HepG2 (cell line): ENCODE results near the gene C2orf76. TPM values are rescaled to one million over a fixed set of nuclear protein-coding genes. Genes with fewer than 3 reads are reported as not detected.

Source experiments
- ARNT ChIP-seq: fragments of 450-650 bp; IDR thresholded peaks from 2 replicates; pipeline ENCODE4 v1.6.1; 2017
- ATF1 ChIP-seq: IDR thresholded peaks from 2 replicates; pipeline ENCODE4 v1.6.1; 2016; ENCODE audit warnings: mild to moderate bottlenecking, control low read depth
- FOXC1 ChIP-seq: sonication (generic); formaldehyde crosslinking; IDR thresholded peaks from 2 replicates; pipeline ENCODE4 v1.8.0; 2022; ENCODE audit warnings: mild to moderate bottlenecking, missing genetic modification reagents, borderline replicate concordance
- GATAD2A ChIP-seq: IDR thresholded peaks from 2 replicates; pipeline ENCODE4 v1.6.1; 2016
- GZF1 ChIP-seq: sonication (generic); formaldehyde crosslinking; IDR thresholded peaks from 2 replicates; pipeline ENCODE4 v1.5.1; 2020; ENCODE audit warnings: mild to moderate bottlenecking, missing genetic modification reagents
- HNRNPL ChIP-seq: fragments of 200-400 bp; formaldehyde crosslinking; IDR thresholded peaks from 2 replicates; pipeline ENCODE4 v1.6.1; 2017; ENCODE audit warnings: mild to moderate bottlenecking, low read depth, low read length
- HNRNPLL ChIP-seq: fragments of 200-400 bp; formaldehyde crosslinking; IDR thresholded peaks from 2 replicates; pipeline ENCODE4 v1.6.1; 2017; ENCODE audit warnings: mild to moderate bottlenecking, low read depth, low read length; ENCODE audit not compliant: poor library complexity, severe bottlenecking
- MAFG ChIP-seq: sonication (generic); formaldehyde crosslinking; IDR thresholded peaks from 2 replicates; pipeline ENCODE4 v1.5.1; 2020; ENCODE audit warnings: mild to moderate bottlenecking, missing genetic modification reagents
- NR2F2 ChIP-seq: IDR thresholded peaks from 2 replicates; pipeline ENCODE4 v1.6.1; 2012; ENCODE audit warnings: low read depth, inconsistent platforms, borderline replicate concordance
- POLR2AphosphoS5 ChIP-seq: IDR thresholded peaks from 2 replicates; pipeline ENCODE4 v1.6.1; 2012; ENCODE audit warnings: low read depth, low read length
- SOX13 ChIP-seq, 3 experiments: fragments of 450-650 bp in 1 of 3; sonication (generic) in 1 of 3; formaldehyde crosslinking in 1 of 3; IDR thresholded peaks in 2 of 3; conservative IDR thresholded peaks in 1 of 3; 2 replicates each; pipeline versions ENCODE4 v1.5.0 to v1.6.1; 2016 to 2020; ENCODE audit warnings: antibody characterized with exemption in 1 of 3, mild to moderate bottlenecking in 1 of 3, missing compliant biosample characterization in 1 of 3, missing genetic modification reagents in 1 of 3, moderate library complexity in 1 of 3
- ZNF432 ChIP-seq: sonication (generic); formaldehyde crosslinking; IDR thresholded peaks from 2 replicates; pipeline ENCODE4 v1.5.0; 2020; ENCODE audit warnings: missing genetic modification reagents, mild to moderate bottlenecking, borderline replicate concordance
- polyA plus RNA-seq, 8 experiments: library from polyadenylated mRNA; depleted of rRNA in 3 of 8; stranded (reverse) in 7 of 8; unstranded in 1 of 8; fragments of >200 nt; fragmentation: Illumina TruSeq in 4 of 8; extraction: Trizol in 4 of 8; gene quantifications; 2 replicates each; pipeline versions ENCODE4 v1.2.1 to v1.2.3, GENCODE V29; 2011 to 2016; ENCODE audit warnings: low read depth in 4 of 8, missing spikeins in 1 of 8, mixed read lengths in 1 of 8; ENCODE audit not compliant: insufficient read depth in 1 of 8
- total RNA-seq, 5 experiments: library from RNA; depleted of rRNA; stranded (reverse); fragments of >200 nt; fragmentation: Illumina TruSeq; extraction: Trizol; gene quantifications; 2 replicates each; pipeline ENCODE4 v1.2.3, GENCODE V29; 2016; ENCODE audit warnings: low read depth in 1 of 5
- TF ChIP-seq, protein P1 (sequence below): sonication (generic); formaldehyde crosslinking; IDR thresholded peaks from 2 replicates; pipeline ENCODE4 v1.4.0; 2020; ENCODE audit warnings: missing genetic modification reagents, mild to moderate bottlenecking, borderline replicate concordance
- TF ChIP-seq, protein P2 (sequence below): sonication (generic); formaldehyde crosslinking; IDR thresholded peaks from 2 replicates; pipeline ENCODE4 v1.4.0; 2020; ENCODE audit warnings: missing genetic modification reagents, borderline replicate concordance
- TF ChIP-seq, protein P3 (sequence below): sonication (generic); formaldehyde crosslinking; IDR thresholded peaks from 2 replicates; pipeline ENCODE4 v1.4.0; 2020; ENCODE audit warnings: missing genetic modification reagents
- TF ChIP-seq, protein P4 (sequence below): IDR thresholded peaks from 2 replicates; pipeline ENCODE4 v1.6.1; 2016; ENCODE audit warnings: mild to moderate bottlenecking
- TF ChIP-seq, protein P5 (sequence below): IDR thresholded peaks from 2 replicates; pipeline ENCODE4 v1.6.1; 2016; ENCODE audit warnings: missing biosample characterization, missing genetic modification reagents, low read depth

The C2orf76 gene
- total and polyA plus RNA-seq, 2 of the 13 experiments (the other 11 are each of a cell fraction or from before 2014, with no cell fraction given): 7.7 to 8.5 TPM

DNA sequence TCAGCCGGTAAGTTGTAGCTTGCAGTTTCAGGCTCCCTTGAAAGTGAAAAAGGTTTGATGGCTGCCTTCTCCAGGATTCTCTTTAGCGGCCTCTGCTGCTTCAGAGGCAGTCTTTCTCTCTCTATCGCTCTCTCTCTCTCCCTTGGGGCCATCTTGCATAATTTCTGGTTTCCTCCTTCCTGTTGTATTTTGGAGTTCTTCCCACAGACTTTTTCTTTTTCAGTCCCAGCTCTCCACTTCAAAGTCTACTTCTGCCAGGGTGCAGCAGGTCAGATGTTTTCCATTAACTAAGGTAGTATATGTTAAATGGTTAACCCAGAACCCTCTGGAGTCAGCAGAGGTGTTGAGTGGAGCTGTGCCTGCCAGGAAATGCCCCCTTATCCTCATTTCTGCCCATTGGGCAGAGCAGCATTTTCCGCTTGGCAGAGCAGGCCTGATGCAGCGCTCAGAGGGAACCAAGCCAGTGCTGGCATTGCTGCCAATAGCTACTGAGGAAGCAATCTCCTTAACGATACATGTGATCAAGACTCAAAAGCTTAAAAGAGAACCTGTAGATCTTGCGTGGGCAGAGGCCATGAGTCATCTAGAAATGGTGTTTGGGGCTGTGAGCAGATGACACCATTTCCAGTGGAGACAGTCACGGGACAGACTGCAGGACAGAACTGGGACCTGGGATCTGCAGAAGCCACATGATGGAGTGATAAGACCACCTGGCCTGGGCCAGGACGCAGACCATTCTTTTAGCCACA, 20.9 kb upstream of the C2orf76 start (continued):
- TF ChIP-seq, protein P1, sequence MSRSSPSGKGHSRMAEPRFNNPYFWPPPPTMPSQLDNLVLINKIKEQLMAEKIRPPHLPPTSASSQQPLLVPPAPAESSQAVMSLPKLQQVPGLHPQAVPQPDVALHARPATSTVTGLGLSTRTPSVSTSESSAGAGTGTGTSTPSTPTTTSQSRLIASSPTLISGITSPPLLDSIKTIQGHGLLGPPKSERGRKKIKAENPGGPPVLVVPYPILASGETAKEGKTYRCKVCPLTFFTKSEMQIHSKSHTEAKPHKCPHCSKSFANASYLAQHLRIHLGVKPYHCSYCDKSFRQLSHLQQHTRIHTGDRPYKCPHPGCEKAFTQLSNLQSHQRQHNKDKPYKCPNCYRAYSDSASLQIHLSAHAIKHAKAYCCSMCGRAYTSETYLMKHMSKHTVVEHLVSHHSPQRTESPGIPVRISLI (CRISPR knock-in tag): no peak
- TF ChIP-seq, protein P2, sequence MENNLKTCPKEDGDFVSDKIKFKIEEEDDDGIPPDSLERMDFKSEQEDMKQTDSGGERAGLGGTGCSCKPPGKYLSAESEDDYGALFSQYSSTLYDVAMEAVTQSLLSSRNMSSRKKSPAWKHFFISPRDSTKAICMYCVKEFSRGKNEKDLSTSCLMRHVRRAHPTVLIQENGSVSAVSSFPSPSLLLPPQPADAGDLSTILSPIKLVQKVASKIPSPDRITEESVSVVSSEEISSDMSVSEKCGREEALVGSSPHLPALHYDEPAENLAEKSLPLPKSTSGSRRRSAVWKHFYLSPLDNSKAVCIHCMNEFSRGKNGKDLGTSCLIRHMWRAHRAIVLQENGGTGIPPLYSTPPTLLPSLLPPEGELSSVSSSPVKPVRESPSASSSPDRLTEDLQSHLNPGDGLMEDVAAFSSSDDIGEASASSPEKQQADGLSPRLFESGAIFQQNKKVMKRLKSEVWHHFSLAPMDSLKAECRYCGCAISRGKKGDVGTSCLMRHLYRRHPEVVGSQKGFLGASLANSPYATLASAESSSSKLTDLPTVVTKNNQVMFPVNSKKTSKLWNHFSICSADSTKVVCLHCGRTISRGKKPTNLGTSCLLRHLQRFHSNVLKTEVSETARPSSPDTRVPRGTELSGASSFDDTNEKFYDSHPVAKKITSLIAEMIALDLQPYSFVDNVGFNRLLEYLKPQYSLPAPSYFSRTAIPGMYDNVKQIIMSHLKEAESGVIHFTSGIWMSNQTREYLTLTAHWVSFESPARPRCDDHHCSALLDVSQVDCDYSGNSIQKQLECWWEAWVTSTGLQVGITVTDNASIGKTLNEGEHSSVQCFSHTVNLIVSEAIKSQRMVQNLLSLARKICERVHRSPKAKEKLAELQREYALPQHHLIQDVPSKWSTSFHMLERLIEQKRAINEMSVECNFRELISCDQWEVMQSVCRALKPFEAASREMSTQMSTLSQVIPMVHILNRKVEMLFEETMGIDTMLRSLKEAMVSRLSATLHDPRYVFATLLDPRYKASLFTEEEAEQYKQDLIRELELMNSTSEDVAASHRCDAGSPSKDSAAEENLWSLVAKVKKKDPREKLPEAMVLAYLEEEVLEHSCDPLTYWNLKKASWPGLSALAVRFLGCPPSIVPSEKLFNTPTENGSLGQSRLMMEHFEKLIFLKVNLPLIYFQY (CRISPR knock-in tag): no peak
- TF ChIP-seq GZF1 (CRISPR knock-in tag): no peak
- TF ChIP-seq, protein P3, sequence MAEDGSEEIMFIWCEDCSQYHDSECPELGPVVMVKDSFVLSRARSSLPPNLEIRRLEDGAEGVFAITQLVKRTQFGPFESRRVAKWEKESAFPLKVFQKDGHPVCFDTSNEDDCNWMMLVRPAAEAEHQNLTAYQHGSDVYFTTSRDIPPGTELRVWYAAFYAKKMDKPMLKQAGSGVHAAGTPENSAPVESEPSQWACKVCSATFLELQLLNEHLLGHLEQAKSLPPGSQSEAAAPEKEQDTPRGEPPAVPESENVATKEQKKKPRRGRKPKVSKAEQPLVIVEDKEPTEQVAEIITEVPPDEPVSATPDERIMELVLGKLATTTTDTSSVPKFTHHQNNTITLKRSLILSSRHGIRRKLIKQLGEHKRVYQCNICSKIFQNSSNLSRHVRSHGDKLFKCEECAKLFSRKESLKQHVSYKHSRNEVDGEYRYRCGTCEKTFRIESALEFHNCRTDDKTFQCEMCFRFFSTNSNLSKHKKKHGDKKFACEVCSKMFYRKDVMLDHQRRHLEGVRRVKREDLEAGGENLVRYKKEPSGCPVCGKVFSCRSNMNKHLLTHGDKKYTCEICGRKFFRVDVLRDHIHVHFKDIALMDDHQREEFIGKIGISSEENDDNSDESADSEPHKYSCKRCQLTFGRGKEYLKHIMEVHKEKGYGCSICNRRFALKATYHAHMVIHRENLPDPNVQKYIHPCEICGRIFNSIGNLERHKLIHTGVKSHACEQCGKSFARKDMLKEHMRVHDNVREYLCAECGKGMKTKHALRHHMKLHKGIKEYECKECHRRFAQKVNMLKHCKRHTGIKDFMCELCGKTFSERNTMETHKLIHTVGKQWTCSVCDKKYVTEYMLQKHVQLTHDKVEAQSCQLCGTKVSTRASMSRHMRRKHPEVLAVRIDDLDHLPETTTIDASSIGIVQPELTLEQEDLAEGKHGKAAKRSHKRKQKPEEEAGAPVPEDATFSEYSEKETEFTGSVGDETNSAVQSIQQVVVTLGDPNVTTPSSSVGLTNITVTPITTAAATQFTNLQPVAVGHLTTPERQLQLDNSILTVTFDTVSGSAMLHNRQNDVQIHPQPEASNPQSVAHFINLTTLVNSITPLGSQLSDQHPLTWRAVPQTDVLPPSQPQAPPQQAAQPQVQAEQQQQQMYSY (CRISPR knock-in tag): no peak
- no peak for TF ChIP-seq ZNF432 (CRISPR knock-in tag)
- TF ChIP-seq HNRNPLL: no peak
- TF ChIP-seq HNRNPL: peak; percentile 39; the same call in 1 of the 2 replicates
- TF ChIP-seq, protein P4, sequence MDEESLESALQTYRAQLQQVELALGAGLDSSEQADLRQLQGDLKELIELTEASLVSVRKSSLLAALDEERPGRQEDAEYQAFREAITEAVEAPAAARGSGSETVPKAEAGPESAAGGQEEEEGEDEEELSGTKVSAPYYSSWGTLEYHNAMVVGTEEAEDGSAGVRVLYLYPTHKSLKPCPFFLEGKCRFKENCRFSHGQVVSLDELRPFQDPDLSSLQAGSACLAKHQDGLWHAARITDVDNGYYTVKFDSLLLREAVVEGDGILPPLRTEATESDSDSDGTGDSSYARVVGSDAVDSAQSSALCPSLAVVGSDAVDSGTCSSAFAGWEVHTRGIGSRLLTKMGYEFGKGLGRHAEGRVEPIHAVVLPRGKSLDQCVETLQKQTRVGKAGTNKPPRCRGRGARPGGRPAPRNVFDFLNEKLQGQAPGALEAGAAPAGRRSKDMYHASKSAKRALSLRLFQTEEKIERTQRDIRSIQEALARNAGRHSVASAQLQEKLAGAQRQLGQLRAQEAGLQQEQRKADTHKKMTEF (CRISPR knock-in tag): 0 out of 2 replicates have a peak, but pooled peaks have one; percentile 23
- no peak for TF ChIP-seq POLR2AphosphoS5
- TF ChIP-seq SOX13 (IDR thresholded peaks at IDR 0.05): no peak
- no peak for TF ChIP-seq SOX13 (CRISPR knock-in tag; conservative IDR thresholded peaks at IDR 0.05 in 1 of 2, IDR thresholded peaks at IDR 0.05 in 1 of 2)
- TF ChIP-seq, protein P5, sequence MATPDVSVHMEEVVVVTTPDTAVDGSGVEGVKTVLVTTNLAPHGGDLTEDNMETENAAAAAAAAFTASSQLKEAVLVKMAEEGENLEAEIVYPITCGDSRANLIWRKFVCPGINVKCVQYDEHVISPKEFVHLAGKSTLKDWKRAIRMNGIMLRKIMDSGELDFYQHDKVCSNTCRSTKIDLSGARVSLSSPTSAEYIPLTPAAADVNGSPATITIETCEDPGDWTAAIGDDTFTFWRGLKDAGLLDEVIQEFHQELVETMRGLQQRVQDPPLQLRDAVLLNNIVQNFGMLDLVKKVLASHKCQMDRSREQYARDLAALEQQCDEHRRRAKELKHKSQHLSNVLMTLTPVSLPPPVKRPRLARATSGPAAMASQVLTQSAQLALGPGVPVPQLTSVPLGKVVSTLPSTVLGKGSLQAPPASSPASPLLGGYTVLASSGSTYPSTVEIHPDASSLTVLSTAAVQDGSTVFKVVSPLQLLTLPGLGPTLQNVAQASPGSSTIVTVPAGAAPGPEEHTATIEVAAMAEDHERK (CRISPR knock-in tag): no peak
- TF ChIP-seq ATF1 (CRISPR knock-in tag): no peak
- TF ChIP-seq ARNT: no peak
- TF ChIP-seq FOXC1 (CRISPR knock-in tag): 0 out of 2 replicates have a peak, but pooled peaks have one; percentile 43
- peak; percentile 36; the same call in 1 of the 2 replicates for TF ChIP-seq GATAD2A (CRISPR knock-in tag)
- TF ChIP-seq MAFG (CRISPR knock-in tag): no peak
- TF ChIP-seq NR2F2: peak; percentile 44; the same call in 1 of the 2 replicates
